SK-N-SH treated with all-trans-retinoic acid at 6 μM for 48 hours (cell line): ENCODE results near the gene ATMIN.

Experiments used
- BACH2 ChIP-seq: fragments of 250-450 bp; sonication (Bioruptor Pico); IDR thresholded peaks from 2 replicates; pipeline ENCODE4 v1.9.0; 2021; ENCODE audit warnings: mild to moderate bottlenecking, borderline replicate concordance
- CREB5 ChIP-seq: fragments of 250-450 bp; sonication (Bioruptor Pico); IDR thresholded peaks from 2 replicates; pipeline ENCODE4 v1.5.1; 2020; ENCODE audit warnings: low read depth, mild to moderate bottlenecking, moderate library complexity
- CSDC2 ChIP-seq: fragments of 250-450 bp; sonication (Bioruptor Pico); IDR thresholded peaks from 2 replicates; pipeline ENCODE4 v1.5.0; 2020; ENCODE audit warnings: mild to moderate bottlenecking, moderate library complexity
- CSRNP3 ChIP-seq: fragments of 250-450 bp; sonication (Bioruptor Pico); IDR thresholded peaks from 2 replicates; pipeline ENCODE4 v1.5.1; 2021; ENCODE audit warnings: mild to moderate bottlenecking, moderate library complexity
- ESRRG ChIP-seq: fragments of 250-450 bp; sonication (Bioruptor Pico); IDR thresholded peaks from 2 replicates; pipeline ENCODE4 v1.6.1; 2021; ENCODE audit warnings: mild to moderate bottlenecking
- GLIS3 ChIP-seq: fragments of 250-450 bp; sonication (Bioruptor Pico); IDR thresholded peaks from 2 replicates; pipeline ENCODE4 v1.5.0; 2020; ENCODE audit warnings: mild to moderate bottlenecking, moderate library complexity
- ISL1 ChIP-seq: fragments of 250-450 bp; sonication (Bioruptor Pico); IDR thresholded peaks from 2 replicates; pipeline ENCODE4 v2.1.2; 2022; ENCODE audit warnings: mild to moderate bottlenecking, moderate library complexity
- PATZ1 ChIP-seq: fragments of 250-450 bp; sonication (Bioruptor Pico); IDR thresholded peaks from 2 replicates; pipeline ENCODE4 v1.8.0; 2020; ENCODE audit warnings: mild to moderate bottlenecking, moderate library complexity, borderline replicate concordance
- PPARA ChIP-seq: fragments of 250-450 bp; sonication (Bioruptor Pico); IDR thresholded peaks from 2 replicates; pipeline ENCODE4 v1.5.0; 2020; ENCODE audit warnings: mild to moderate bottlenecking, borderline replicate concordance
- TOX ChIP-seq: fragments of 250-450 bp; sonication (Bioruptor Pico); IDR thresholded peaks from 2 replicates; pipeline ENCODE4 v1.8.0; 2021; ENCODE audit warnings: mild to moderate bottlenecking, moderate library complexity, borderline replicate concordance
- TSHZ2 ChIP-seq: fragments of 250-450 bp; sonication (Bioruptor Pico); IDR thresholded peaks from 2 replicates; pipeline ENCODE4 v1.5.0; 2020; ENCODE audit warnings: mild to moderate bottlenecking, moderate library complexity
- ZFP3 ChIP-seq: fragments of 250-450 bp; sonication (Bioruptor Pico); IDR thresholded peaks from 2 replicates; pipeline ENCODE4 v1.5.0; 2020; ENCODE audit warnings: mild to moderate bottlenecking, moderate library complexity
- ZFP30 ChIP-seq: fragments of 450-650 bp; formaldehyde crosslinking; IDR thresholded peaks from 2 replicates; pipeline ENCODE4 v1.5.0; 2022; ENCODE audit warnings: mild to moderate bottlenecking, moderate library complexity
- ZNF70 ChIP-seq: fragments of 450-650 bp; formaldehyde crosslinking; IDR thresholded peaks from 2 replicates; pipeline ENCODE4 v1.5.0; 2020; ENCODE audit warnings: mild to moderate bottlenecking, moderate library complexity

GRCh38 chr16:81088836-81089235, 53.2 kb downstream of the ATMIN start:
- no peak for TF ChIP-seq CREB5 (CRISPR knock-in tag)
- no peak for TF ChIP-seq ESRRG (CRISPR knock-in tag)
- no peak for TF ChIP-seq CSDC2 (CRISPR knock-in tag)
- TF ChIP-seq GLIS3 (CRISPR knock-in tag): no peak
- TF ChIP-seq ZFP30 (CRISPR knock-in tag): no peak
- no peak for TF ChIP-seq CSRNP3 (CRISPR knock-in tag)
- no peak for TF ChIP-seq BACH2 (CRISPR knock-in tag)
- no peak for TF ChIP-seq ZNF70 (CRISPR knock-in tag)
- no peak for TF ChIP-seq TSHZ2 (CRISPR knock-in tag)
- TF ChIP-seq PATZ1 (CRISPR knock-in tag): no peak
- no peak for TF ChIP-seq TOX (CRISPR knock-in tag)
- TF ChIP-seq PPARA (CRISPR knock-in tag): no peak
- no peak for TF ChIP-seq ISL1 (CRISPR knock-in tag)
- no peak for TF ChIP-seq ZFP3
